ENCODE data around the gene OGFR. TPM values are rescaled to one million over a fixed set of nuclear protein-coding genes. Genes with fewer than 3 reads are reported as not detected.

Gene OGFR, protein sequence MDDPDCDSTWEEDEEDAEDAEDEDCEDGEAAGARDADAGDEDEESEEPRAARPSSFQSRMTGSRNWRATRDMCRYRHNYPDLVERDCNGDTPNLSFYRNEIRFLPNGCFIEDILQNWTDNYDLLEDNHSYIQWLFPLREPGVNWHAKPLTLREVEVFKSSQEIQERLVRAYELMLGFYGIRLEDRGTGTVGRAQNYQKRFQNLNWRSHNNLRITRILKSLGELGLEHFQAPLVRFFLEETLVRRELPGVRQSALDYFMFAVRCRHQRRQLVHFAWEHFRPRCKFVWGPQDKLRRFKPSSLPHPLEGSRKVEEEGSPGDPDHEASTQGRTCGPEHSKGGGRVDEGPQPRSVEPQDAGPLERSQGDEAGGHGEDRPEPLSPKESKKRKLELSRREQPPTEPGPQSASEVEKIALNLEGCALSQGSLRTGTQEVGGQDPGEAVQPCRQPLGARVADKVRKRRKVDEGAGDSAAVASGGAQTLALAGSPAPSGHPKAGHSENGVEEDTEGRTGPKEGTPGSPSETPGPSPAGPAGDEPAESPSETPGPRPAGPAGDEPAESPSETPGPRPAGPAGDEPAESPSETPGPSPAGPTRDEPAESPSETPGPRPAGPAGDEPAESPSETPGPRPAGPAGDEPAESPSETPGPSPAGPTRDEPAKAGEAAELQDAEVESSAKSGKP
- 33.0 and 38.6 TPM in 2 replicates for total RNA-seq

DNA sequence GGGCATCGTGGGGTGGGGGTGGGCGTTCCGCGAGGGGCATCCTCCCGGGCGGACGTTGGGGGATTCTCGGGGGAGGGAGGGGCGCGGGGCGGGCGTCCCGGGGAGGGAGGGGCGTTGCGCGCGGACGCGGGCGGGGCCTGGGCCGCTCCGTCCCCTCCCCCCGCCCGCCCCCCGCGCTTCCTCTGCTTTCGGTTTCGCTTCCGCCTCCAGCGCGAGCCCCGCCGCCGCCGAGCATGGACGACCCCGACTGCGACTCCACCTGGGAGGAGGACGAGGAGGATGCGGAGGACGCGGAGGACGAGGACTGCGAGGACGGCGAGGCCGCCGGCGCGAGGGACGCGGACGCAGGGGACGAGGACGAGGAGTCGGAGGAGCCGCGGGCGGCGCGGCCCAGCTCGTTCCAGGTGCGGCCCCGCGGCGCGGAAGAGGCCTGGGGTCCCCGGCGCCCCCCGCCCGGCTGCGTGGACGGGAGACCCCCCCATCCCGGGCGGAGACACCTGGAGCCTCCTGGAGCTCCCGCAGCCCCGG lies at the start of gene OGFR:
Gene OGFR, plus strand, starts transcription at position 209 of the 528 bp plus-strand sequence. Its CDS starts 25 bp downstream, at position 234.

DNA sequence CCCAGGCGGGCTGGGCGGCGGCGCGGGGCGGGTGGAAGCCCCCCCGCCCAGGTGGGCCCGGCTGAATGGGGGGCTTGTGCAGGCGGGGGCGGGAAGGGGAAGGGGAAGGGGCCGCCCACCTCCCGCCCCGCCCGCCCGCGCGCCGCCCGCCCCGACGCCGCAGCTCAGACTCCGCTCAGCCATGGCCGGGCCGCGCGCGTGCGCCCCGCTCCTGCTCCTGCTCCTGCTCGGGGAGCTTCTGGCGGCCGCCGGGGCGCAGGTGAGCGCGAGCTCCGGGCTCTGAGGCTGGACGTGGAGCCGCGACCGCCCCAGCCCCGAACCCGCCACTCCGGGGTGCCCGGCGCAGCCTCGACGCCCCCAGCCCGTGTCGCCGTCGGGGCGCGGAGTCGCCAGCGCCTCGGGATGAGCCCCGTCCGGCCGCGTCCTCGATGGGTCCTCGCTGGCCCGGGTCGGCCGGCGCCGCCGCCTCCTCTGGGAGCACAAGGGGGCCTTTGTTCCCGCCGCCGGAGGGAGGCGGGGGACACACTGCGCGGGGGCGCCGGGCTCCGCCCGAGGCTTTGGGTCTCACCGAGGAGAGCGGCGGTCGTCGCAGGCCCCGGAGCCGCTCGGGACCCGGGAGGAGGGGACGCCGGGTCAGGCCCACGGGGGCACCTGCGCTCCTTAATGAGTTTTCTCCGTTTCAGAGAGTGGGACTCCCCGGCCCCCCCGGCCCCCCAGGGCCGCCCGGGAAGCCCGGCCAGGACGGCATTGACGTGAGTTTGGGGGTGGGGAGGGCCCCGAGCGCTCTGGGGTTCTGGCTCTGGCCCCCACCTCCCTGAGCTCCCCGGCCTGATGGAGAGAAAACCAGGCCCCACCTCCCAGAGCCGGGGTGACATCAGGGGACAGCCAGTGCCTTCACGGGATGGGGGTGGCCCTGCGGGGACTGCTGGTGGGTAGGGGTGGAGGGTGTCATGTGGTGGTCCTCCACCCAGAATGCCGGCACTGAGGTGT lies 12.5 kb downstream of the OGFR start, which contains the start of gene COL9A3:
Gene COL9A3, plus strand, starts transcription at position 167 of the 990 bp plus-strand sequence. Its CDS starts 15 bp downstream, at position 182.

GRCh38 chr20:62861726-62862336 lies 57.2 kb downstream of the OGFR start, which contains the start of gene TCFL5:
Gene TCFL5, minus strand, starts transcription at chr20:62861822. Its CDS starts 152 bp downstream, at chr20:62861670.

Other genes with a start within 250 kb of the OGFR start
- gene SLCO4A1, start 162.3 kb upstream of the OGFR start, total RNA-seq: 0.09 and 0.14 TPM in 2 replicates
- 0.09 TPM in 1 of 2 replicates, not detected in the other for gene NTSR1, start 96.0 kb upstream of the OGFR start, total RNA-seq
- 15.8 and 17.7 TPM in 2 replicates for gene MRGBP, start 8.4 kb upstream of the OGFR start, total RNA-seq
- 0.57 and 0.74 TPM in 2 replicates for gene COL9A3, start 12.2 kb downstream of the OGFR start, total RNA-seq
- gene TCFL5, start 57.0 kb downstream of the OGFR start, total RNA-seq: 14.1 and 18.7 TPM in 2 replicates
- gene DIDO1, start 121.7 kb downstream of the OGFR start, total RNA-seq: 25.6 and 30.0 TPM in 2 replicates
- 29.7 and 44.3 TPM in 2 replicates for gene GID8, start 133.3 kb downstream of the OGFR start, total RNA-seq
- 9.4 TPM in 2 replicates for gene SLC17A9, start 147.9 kb downstream of the OGFR start, total RNA-seq
- gene BHLHE23, start 202.1 kb downstream of the OGFR start, total RNA-seq: not detected in 2 replicates